GM21717 (cell line): ENCODE results near the gene MBD4.
A peak's percentile ranks its signal among the peaks of the same experiment; 100 is the strongest.
"Not testable (repeated sequence)": the region's sequence is repeated elsewhere in the genome, so short reads cannot be mapped to it uniquely, and the experiment has no call there.

Experiments
- ATAC-seq: cut with Tn5 transposase; IDR thresholded peaks from one replicate; pipeline ENCODE4 v1.9.1; 2021; ENCODE audit warnings: mild to moderate bottlenecking, moderate library complexity; ENCODE audit not compliant: unreplicated experiment

The MBD4 gene

GRCh38 chr3:129385507-129385906 is 54.2 kb downstream of the MBD4 start:
- not testable (repeated sequence) for ATAC-seq

DNA sequence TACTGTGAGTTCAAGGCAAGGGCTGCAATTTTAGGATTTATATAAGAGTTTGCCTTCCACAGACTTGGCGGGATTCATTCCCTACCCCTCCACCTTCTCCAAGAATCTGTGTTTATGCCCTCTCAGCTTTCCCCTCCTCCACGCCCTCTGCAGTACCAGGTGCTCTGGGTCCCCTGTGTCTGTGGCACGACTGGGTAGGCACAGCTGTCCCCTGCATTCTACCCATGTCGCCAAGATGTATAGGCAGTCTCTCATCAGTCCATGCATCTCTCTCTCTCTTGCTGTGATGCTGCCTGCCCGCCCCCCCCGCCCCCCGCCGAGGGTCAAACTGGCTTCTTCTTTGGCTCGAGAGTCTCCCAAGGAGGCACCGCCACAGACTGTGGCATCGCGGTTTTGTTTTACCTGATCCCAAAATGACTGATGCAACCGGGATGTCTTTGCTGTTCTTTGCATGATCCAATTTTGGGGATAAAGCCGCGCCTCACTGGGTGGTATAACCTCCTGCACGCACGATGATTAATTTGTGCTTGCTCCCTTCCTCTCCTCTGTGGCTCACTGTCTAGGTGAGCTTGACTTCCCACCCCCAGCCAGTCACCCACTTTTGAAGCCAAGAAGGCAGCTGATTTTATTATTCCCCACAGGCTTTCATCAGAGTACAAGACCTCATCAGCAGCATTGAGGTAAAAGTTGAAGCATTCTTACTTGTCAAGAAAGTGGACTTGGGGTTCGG is 55.0 kb downstream of the MBD4 start:
- ATAC-seq, result no peak

DNA sequence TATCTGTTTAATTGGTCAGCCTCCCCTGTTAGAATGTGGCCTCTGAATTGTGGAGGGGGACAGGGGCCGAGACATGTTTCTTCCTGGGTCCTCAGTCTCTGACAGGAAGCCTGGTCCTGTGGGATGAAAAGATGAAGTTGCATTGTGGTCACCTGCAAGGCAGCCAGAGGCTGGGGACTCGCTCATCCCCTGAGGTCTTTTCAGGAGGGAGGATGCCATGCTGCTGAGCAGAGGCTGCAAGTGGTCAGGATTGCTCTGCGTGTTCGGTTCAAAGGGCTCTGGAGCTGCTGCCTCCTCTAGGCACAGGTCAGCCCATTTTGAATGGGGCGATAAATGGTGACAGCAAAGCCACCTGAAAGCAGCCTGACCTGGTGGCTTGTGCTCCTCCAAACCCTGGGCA is 55.6 kb downstream of the MBD4 start:
- not testable (repeated sequence) for ATAC-seq

DNA sequence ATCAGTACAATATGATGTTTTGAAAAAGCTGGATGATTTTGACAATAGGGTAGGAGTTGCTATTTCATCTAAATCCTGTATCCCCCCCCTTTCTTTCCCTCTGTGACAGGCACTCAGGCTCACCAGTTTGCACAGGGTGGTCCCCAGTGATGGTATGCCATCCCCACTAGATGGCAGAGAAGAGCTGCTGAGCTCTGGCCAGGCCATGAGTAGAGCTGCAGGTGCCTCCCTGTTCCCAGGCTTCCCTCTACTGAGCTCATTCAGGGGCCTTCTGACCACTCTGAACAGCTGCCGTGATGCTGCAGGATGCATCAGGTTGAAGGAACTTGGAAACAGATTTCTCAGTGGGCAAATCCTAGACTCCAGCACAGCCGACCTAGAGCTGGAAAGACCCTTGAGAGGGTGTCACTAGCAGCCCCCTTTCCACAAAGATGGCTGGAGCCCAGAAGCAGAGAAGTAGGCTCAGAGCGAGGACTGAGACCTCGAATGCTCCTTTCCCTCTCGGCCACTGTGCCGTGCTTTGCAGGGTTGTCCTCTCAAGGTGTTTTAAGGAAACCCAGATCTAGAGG is 56.4 kb downstream of the MBD4 start:
- peak; percentile 72 for ATAC-seq

DNA sequence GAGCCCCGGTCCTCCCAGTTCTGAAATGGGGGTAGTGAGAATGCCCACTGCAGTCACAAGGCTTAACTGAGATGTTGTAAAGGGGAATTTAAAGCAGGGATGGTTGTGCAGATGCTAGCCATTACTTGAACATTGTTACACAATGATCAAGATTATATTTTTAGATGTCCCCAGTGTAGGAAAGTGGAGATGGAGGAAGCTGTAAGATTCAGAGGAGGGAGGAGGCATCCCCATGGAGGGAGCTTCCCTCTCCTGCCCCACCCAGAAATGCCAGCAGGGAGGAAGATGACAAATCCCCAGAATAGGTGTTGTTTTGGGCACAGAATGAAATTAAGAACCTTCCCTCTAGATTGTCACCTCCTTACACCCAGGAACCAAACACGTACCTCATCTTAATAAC is 57.4 kb downstream of the MBD4 start:
- ATAC-seq, result no peak
